ENCODE results near the gene DOCK3. TPM values are rescaled to one million over a fixed set of nuclear protein-coding genes. Genes with fewer than 3 reads are reported as not detected.

DOCK3 gene
- total RNA-seq, 1 experiment from 2014 or later = 8.3 TPM

GRCh38 chr3:51295625-51296024 is 620.9 kb downstream of the DOCK3 start:
- Histone ChIP-seq H3K4me2 (ENCODE audit: insufficient read depth, insufficient read length, low read length) (no peak overlapping the region), H3K14ac (ENCODE audit: insufficient read depth, low read length) (no peak overlapping the region), H3K56ac (ENCODE audit: insufficient read length, low read depth, low read length) (no peak overlapping the region), H2BK15ac (ENCODE audit: low read depth, low read length) (no peak overlapping the region), H4K8ac (replicated peaks; ENCODE audit: insufficient read length, low read depth, low read length) (no peak overlapping the region), H2BK5ac (ENCODE audit: insufficient read length, low read length) (no peak overlapping the region), H4K20me1 (ENCODE audit: control insufficient read depth, insufficient read depth, insufficient read length) (no peaks in the 10 kb centered on the region), H3K9ac (ENCODE audit: extremely low read depth, insufficient read length, low read length) (no peak overlapping the region), H3K79me1 (ENCODE audit: insufficient read depth, low read depth, low read length, poor library complexity, severe bottlenecking) (no peaks in the 10 kb centered on the region), H3K4me1 (ENCODE audit: insufficient read depth, low read length) (no peaks in the 10 kb centered on the region), H2BK20ac (ENCODE audit: low read depth, low read length, poor library complexity, severe bottlenecking) (no peak overlapping the region), H3K18ac (ENCODE audit: insufficient read length, low read depth, low read length) (no peak overlapping the region), H2BK120ac (ENCODE audit: low read depth, low read length, poor library complexity, severe bottlenecking) (no peak overlapping the region), H3K4ac (ENCODE audit: low read depth, low read length) (no peak overlapping the region), H3K79me2 (ENCODE audit: insufficient read depth, low read length) (no peaks in the 10 kb centered on the region), H3K23me2 (ENCODE audit: insufficient read length, low read depth, low read length, poor library complexity, severe bottlenecking) (no peaks in the 10 kb centered on the region), H3K9me3 (ENCODE audit: control insufficient read depth, low read depth, low read length) (no peaks in the 10 kb centered on the region), H3K23ac (ENCODE audit: insufficient read length, low read depth, low read length) (no peak overlapping the region), H2BK12ac (ENCODE audit: insufficient read length, low read depth, low read length) (no peak overlapping the region), H3K27me3 (ENCODE audit: insufficient read depth, low read length) (no peaks in the 10 kb centered on the region), H4K5ac (ENCODE audit: insufficient read length, low read depth, low read length) (no peak overlapping the region), H2AK5ac (ENCODE audit: insufficient read length, low read length) (no peak overlapping the region), H3K27ac (ENCODE audit: insufficient read length, low read depth, low read length) (no peak overlapping the region), H2AFZ (ENCODE audit: low read length) (no peak overlapping the region), H4K91ac (ENCODE audit: insufficient read length, low read depth, low read length) (no peak overlapping the region), H3T11ph (ENCODE audit: low read length) (no peak overlapping the region)
- peaks cover 8 to 14% of the 10 kb centered on the region in 2 experiments; a peak in 4 of 5 replicates for H3K9me3 Mint-ChIP-seq
- no peak for DNase-seq
- WGBS (ENCODE audit: extremely low coverage, insufficient read length, low lambda C conversion rate) = no CpG with 5 or more reads among the region's 2 CpGs
- no peaks in the 10 kb centered on the region for H3K4me1 Mint-ChIP-seq
- TF ChIP-seq, protein P1, sequence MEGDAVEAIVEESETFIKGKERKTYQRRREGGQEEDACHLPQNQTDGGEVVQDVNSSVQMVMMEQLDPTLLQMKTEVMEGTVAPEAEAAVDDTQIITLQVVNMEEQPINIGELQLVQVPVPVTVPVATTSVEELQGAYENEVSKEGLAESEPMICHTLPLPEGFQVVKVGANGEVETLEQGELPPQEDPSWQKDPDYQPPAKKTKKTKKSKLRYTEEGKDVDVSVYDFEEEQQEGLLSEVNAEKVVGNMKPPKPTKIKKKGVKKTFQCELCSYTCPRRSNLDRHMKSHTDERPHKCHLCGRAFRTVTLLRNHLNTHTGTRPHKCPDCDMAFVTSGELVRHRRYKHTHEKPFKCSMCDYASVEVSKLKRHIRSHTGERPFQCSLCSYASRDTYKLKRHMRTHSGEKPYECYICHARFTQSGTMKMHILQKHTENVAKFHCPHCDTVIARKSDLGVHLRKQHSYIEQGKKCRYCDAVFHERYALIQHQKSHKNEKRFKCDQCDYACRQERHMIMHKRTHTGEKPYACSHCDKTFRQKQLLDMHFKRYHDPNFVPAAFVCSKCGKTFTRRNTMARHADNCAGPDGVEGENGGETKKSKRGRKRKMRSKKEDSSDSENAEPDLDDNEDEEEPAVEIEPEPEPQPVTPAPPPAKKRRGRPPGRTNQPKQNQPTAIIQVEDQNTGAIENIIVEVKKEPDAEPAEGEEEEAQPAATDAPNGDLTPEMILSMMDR (conservative IDR thresholded peaks at IDR 0.05) = no peak
- H3K27ac Mint-ChIP-seq = no peak overlapping the region
- H3K4me3 Mint-ChIP-seq = no peak overlapping the region
- no peaks in the 10 kb centered on the region for H3K27me3 Mint-ChIP-seq (ENCODE audit: low read depth)
- H3K36me3 Mint-ChIP-seq (ENCODE audit: insufficient read depth in 1 of 3, low read depth in 3 of 3) = peaks cover 0 to 6% (median 3%) of the 10 kb centered on the region in 3 experiments; a peak in 4 of 7 replicates

Measured in H9 (cell line).